OCI-LY1 (cell line): ENCODE data around the gene PIP4K2A.

ENCODE experiments used
- H2AFZ ChIP-seq: fragments of 200-600 bp; sonication (generic), shearing (Covaris generic); 2 replicates; pipeline ENCODE4 v1.6.0; 2014; ENCODE audit warnings: antibody characterized with exemption, mild to moderate bottlenecking, low read length
- H3F3A ChIP-seq: fragments of 200-600 bp; sonication (generic), shearing (Covaris generic); 2 replicates; pipeline ENCODE4 v1.6.0; 2014; ENCODE audit warnings: mild to moderate bottlenecking, antibody characterized with exemption, low read length, moderate library complexity; ENCODE audit not compliant: insufficient read depth
- H3K27ac ChIP-seq: fragments of 200-600 bp; sonication (generic); 2 replicates; pipeline ENCODE4 v1.5.1; 2014; ENCODE audit warnings: low read length, mixed run types, mild to moderate bottlenecking, low read depth; ENCODE audit not compliant: poor library complexity, severe bottlenecking
- H3K27me3 ChIP-seq: fragments of 200-600 bp; sonication (generic); 2 replicates; pipeline ENCODE4 v1.6.0; 2014; ENCODE audit warnings: antibody characterized with exemption, mild to moderate bottlenecking, low read length, moderate library complexity; ENCODE audit not compliant: insufficient read depth
- H3K36me3 ChIP-seq: fragments of 200-600 bp; sonication (generic); 2 replicates; pipeline ENCODE4 v1.6.1; 2014; ENCODE audit warnings: mild to moderate bottlenecking, antibody characterized with exemption, low read length, moderate library complexity, mixed read lengths; ENCODE audit not compliant: insufficient read depth
- H3K4me1 ChIP-seq: fragments of 200-600 bp; sonication (generic); 2 replicates; pipeline ENCODE4 v1.5.1; 2014; ENCODE audit warnings: mild to moderate bottlenecking, low read length, moderate library complexity; ENCODE audit not compliant: insufficient read depth, severe bottlenecking
- H3K4me2 ChIP-seq: fragments of 200-600 bp; sonication (generic), shearing (Covaris generic); 2 replicates; pipeline ENCODE4 v1.6.1; 2014; ENCODE audit warnings: low read length
- H3K4me3 ChIP-seq: fragments of 200-600 bp; sonication (generic); 2 replicates; pipeline ENCODE4 v1.5.1; 2014; ENCODE audit warnings: low read length, low read depth, mild to moderate bottlenecking, mixed read lengths; ENCODE audit not compliant: poor library complexity, severe bottlenecking
- H3K79me2 ChIP-seq: fragments of 200-600 bp; shearing (Covaris generic); 2 replicates; pipeline ENCODE4 v1.6.1; 2016; ENCODE audit warnings: mixed run types, low read length, mixed read lengths; ENCODE audit not compliant: insufficient read depth
- H3K9ac ChIP-seq: fragments of 200-600 bp; sonication (generic), shearing (Covaris generic); 2 replicates; pipeline ENCODE4 v1.6.1; 2014; ENCODE audit warnings: mild to moderate bottlenecking, low read length, mixed read lengths
- H3K9me2 ChIP-seq: fragments of 200-600 bp; sonication (generic), shearing (Covaris generic); 2 replicates; pipeline ENCODE4 v1.6.1; 2014; ENCODE audit warnings: low read depth, mild to moderate bottlenecking, low read length, mixed read lengths
- H3K9me3 ChIP-seq: fragments of 200-600 bp; shearing (Covaris generic); 2 replicates; pipeline ENCODE4 v1.6.1; 2014; ENCODE audit warnings: low read length, mixed read lengths
- H4K20me1 ChIP-seq: fragments of 200-600 bp; sonication (generic), shearing (Covaris generic); 2 replicates; pipeline ENCODE4 v1.6.0; 2016; ENCODE audit warnings: mild to moderate bottlenecking, low read length; ENCODE audit not compliant: insufficient read depth
- EZH2 ChIP-seq: fragments of 200-600 bp; sonication (generic), shearing (Covaris generic); IDR thresholded peaks from 2 replicates; pipeline ENCODE4 v1.8.0; 2017; ENCODE audit warnings: borderline replicate concordance, mixed run types, mild to moderate bottlenecking, antibody characterized with exemption, low read length, moderate library complexity, mixed read lengths
- TF ChIP-seq, protein P1 (sequence below): fragments of 200-600 bp; sonication (generic), shearing (Covaris generic); IDR thresholded peaks from 2 replicates; pipeline ENCODE4 v1.5.1; 2017; ENCODE audit warnings: mild to moderate bottlenecking, antibody characterized with exemption, low read length, moderate library complexity, mixed read lengths

Gene PIP4K2A

GRCh38 chr10:22539579-22540298 is 174.6 kb downstream of the PIP4K2A start:
- peaks cover 5% of the 10 kb centered on the region; the same call in 1 of the 2 replicates for H3K36me3 ChIP-seq
- no peaks in the 10 kb centered on the region for H3K4me1 ChIP-seq
- no peak overlapping the region for H2AFZ ChIP-seq
- H3K27ac ChIP-seq = no peak overlapping the region
- no peaks in the 10 kb centered on the region for H4K20me1 ChIP-seq
- no peaks in the 10 kb centered on the region for H3K27me3 ChIP-seq
- H3K79me2 ChIP-seq = no peaks in the 10 kb centered on the region
- H3K9me3 ChIP-seq = no peaks in the 10 kb centered on the region
- no peak for TF ChIP-seq EZH2
- TF ChIP-seq, protein P1, sequence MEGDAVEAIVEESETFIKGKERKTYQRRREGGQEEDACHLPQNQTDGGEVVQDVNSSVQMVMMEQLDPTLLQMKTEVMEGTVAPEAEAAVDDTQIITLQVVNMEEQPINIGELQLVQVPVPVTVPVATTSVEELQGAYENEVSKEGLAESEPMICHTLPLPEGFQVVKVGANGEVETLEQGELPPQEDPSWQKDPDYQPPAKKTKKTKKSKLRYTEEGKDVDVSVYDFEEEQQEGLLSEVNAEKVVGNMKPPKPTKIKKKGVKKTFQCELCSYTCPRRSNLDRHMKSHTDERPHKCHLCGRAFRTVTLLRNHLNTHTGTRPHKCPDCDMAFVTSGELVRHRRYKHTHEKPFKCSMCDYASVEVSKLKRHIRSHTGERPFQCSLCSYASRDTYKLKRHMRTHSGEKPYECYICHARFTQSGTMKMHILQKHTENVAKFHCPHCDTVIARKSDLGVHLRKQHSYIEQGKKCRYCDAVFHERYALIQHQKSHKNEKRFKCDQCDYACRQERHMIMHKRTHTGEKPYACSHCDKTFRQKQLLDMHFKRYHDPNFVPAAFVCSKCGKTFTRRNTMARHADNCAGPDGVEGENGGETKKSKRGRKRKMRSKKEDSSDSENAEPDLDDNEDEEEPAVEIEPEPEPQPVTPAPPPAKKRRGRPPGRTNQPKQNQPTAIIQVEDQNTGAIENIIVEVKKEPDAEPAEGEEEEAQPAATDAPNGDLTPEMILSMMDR = no peak
- H3K9me2 ChIP-seq = no peaks in the 10 kb centered on the region
- H3F3A ChIP-seq = no peaks in the 10 kb centered on the region
- no peak overlapping the region for H3K4me2 ChIP-seq
- no peak overlapping the region for H3K9ac ChIP-seq
- no peak overlapping the region for H3K4me3 ChIP-seq

GRCh38 chr10:22537810-22538209 is 176.6 kb downstream of the PIP4K2A start:
- no peaks in the 10 kb centered on the region for H3K79me2 ChIP-seq
- no peak overlapping the region for H3K27ac ChIP-seq
- no peak overlapping the region for H2AFZ ChIP-seq
- TF ChIP-seq EZH2 = no peak
- TF ChIP-seq, protein P1 = no peak
- no peaks in the 10 kb centered on the region for H3K9me3 ChIP-seq
- no peaks in the 10 kb centered on the region for H3F3A ChIP-seq
- no peak overlapping the region for H3K9ac ChIP-seq
- peaks cover 5% of the 10 kb centered on the region; the same call in 1 of the 2 replicates for H3K36me3 ChIP-seq
- no peaks in the 10 kb centered on the region for H3K27me3 ChIP-seq
- no peaks in the 10 kb centered on the region for H3K4me1 ChIP-seq
- no peaks in the 10 kb centered on the region for H3K9me2 ChIP-seq
- H3K4me2 ChIP-seq = no peak overlapping the region
- no peaks in the 10 kb centered on the region for H4K20me1 ChIP-seq
- no peak overlapping the region for H3K4me3 ChIP-seq

DNA sequence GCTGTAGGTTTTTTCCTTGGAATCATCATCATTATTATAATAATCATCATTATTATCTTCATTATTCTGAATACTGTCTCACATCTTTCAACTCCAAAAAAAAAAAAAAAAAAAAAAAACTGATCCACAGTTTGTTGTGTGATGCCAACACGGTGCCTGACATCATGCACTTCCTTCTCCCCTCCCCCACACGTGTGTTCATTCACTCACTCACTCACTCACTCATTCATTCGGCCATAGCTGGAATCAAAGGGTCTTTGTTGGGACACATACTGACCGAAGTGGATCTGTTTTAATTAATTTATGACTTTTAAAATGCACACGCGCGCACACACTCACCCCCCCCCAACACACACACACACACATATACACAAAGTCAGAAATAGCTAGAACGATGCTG is 177.8 kb downstream of the PIP4K2A start:
- Histone ChIP-seq H3K27ac (no peak overlapping the region), H3K9me3 (no peaks in the 10 kb centered on the region), H4K20me1 (no peaks in the 10 kb centered on the region), H3K4me3 (no peak overlapping the region), H3K9ac (no peak overlapping the region), H3K4me1 (no peaks in the 10 kb centered on the region), H3K79me2 (no peaks in the 10 kb centered on the region), H3K36me3 (peaks cover 3% of the 10 kb centered on the region; the same call in 1 of the 2 replicates), H3F3A (no peaks in the 10 kb centered on the region), H2AFZ (no peak overlapping the region), H3K27me3 (no peaks in the 10 kb centered on the region), H3K4me2 (no peak overlapping the region), H3K9me2 (no peaks in the 10 kb centered on the region)
- TF ChIP-seq, protein P1 = no peak
- no peak for TF ChIP-seq EZH2
